H54 (cell line): ENCODE results near the gene ZHX3.

Source experiments
- DNase-seq: peaks from one replicate; pipeline ENCODE4 v3.0.0; 2011; ENCODE audit warnings: low spot score, mixed read lengths; ENCODE audit not compliant: insufficient read length
- FAIRE-seq: peaks from 3 replicates; lab custom pipeline; 2011; peaks lifted over from hg19 to GRCh38; lab: Jason Lieb, UNC
- POLR2A ChIP-seq: IDR thresholded peaks from 2 replicates; pipeline ENCODE4 v1.6.1; 2011; ENCODE audit warnings: low read depth, mild to moderate bottlenecking, low read length

ZHX3 gene

GRCh38 chr20:41317546-41318270, at the start of gene ZHX3:
ZHX3 (minus strand) TSS chr20:41317731; CDS start chr20:41204916, 112,815 bp downstream.
- TF ChIP-seq POLR2A = peak; percentile 31; the same call in 1 of the 2 replicates
- FAIRE-seq = no peak
- DNase-seq = peak; percentile 91

- TF ChIP-seq POLR2A = no peak
- no peak for FAIRE-seq
Observed at GRCh38 chr20:41367393-41367695, 49.8 kb upstream of the ZHX3 start.

GRCh38 chr20:41366546-41367392, 49.2 kb upstream of the ZHX3 start, which contains the start of gene EMILIN3:
EMILIN3 (minus strand) TSS chr20:41366818; CDS start chr20:41366634, 184 bp downstream.
- FAIRE-seq (no peak), DNase-seq (no peak)
- no peak for TF ChIP-seq POLR2A

More at GRCh38 chr20:41367393-41367695, 49.8 kb upstream of the ZHX3 start:
- DNase-seq = no peak

- DNase-seq = no peak
- FAIRE-seq = no peak
- no peak for TF ChIP-seq POLR2A
Observed at GRCh38 chr20:41365777-41366545, 48.4 kb upstream of the ZHX3 start.

GRCh38 chr20:41364967-41365765, 47.6 kb upstream of the ZHX3 start:
- no peak for DNase-seq
- FAIRE-seq = no peak
- no peak for TF ChIP-seq POLR2A

GRCh38 chr20:41364236-41364855, 46.8 kb upstream of the ZHX3 start:
- no peak for FAIRE-seq

GRCh38 chr20:41363601-41364000, 46.1 kb upstream of the ZHX3 start:
- no peak for FAIRE-seq
- TF ChIP-seq POLR2A = no peak
- DNase-seq = no peak

More at GRCh38 chr20:41364236-41364855, 46.8 kb upstream of the ZHX3 start:
- no peak for TF ChIP-seq POLR2A
- DNase-seq = no peak

- no peak for DNase-seq
- FAIRE-seq = no peak
- TF ChIP-seq POLR2A = no peak
Observed at GRCh38 chr20:41362748-41363140, 45.2 kb upstream of the ZHX3 start.

GRCh38 chr20:41361757-41362747, 44.5 kb upstream of the ZHX3 start:
- FAIRE-seq (no peak), DNase-seq (no peak)
- no peak for TF ChIP-seq POLR2A

GRCh38 chr20:41360831-41361756, 43.6 kb upstream of the ZHX3 start:
- FAIRE-seq (no peak), DNase-seq (no peak)
- TF ChIP-seq POLR2A = no peak
